GM12874 (cell line): ENCODE results near the gene PRMT7.

Source experiments
- CTCF ChIP-seq: IDR thresholded peaks from 2 replicates; pipeline ENCODE4 v1.5.1; 2011; ENCODE audit warnings: low read depth, mild to moderate bottlenecking, control low read depth, low read length, moderate library complexity; ENCODE audit not compliant: insufficient read depth

The PRMT7 gene

GRCh38 chr16:68338326-68339119 is 27.7 kb downstream of the PRMT7 start:
- TF ChIP-seq CTCF = no peak

- TF ChIP-seq CTCF = no peak
Observed at GRCh38 chr16:68339214-68339613, 28.4 kb downstream of the PRMT7 start.

- TF ChIP-seq CTCF = no peak
Observed at GRCh38 chr16:68342620-68343019, 31.8 kb downstream of the PRMT7 start.

GRCh38 chr16:68343137-68343536 is 32.3 kb downstream of the PRMT7 start:
- TF ChIP-seq CTCF = no peak

- no peak for TF ChIP-seq CTCF
Observed at GRCh38 chr16:68344252-68344651, 33.4 kb downstream of the PRMT7 start.

GRCh38 chr16:68345351-68345810 is 34.6 kb downstream of the PRMT7 start:
- TF ChIP-seq CTCF = no peak

- no peak for TF ChIP-seq CTCF
Observed at GRCh38 chr16:68345958-68346635, 35.3 kb downstream of the PRMT7 start.
